PC-9 (cell line): ENCODE data around the gene XXYLT1. TPM values are rescaled to one million over a fixed set of nuclear protein-coding genes. Genes with fewer than 3 reads are reported as not detected.

Experiments used
- BruUV-seq: library from RNA; stranded (reverse); fragments of 400-500 nt; replicated peaks from 2 replicates; lab custom pipeline; 2021; lab: Mats Ljungman, UMichigan
- CTCF ChIA-PET: fragments of 300-600 bp; sonication (Branson Sonifier 250); formaldehyde crosslinking; loops from one replicate; lab custom pipeline; 2022; ENCODE audit warnings: antibody characterized with exemption; lab: Charles Lee
- POLR2A ChIA-PET: fragments of 300-600 bp; sonication (Branson Sonifier 250); formaldehyde crosslinking; loops from one replicate; lab custom pipeline; 2022; ENCODE audit warnings: antibody characterized with exemption; ENCODE audit not compliant: unreplicated experiment; lab: Charles Lee
- DNase-seq, 2 experiments: peaks; one replicate each; pipeline versions ENCODE4 v3.0.0 to v3.0.0-alpha.2; 2015 to 2022; ENCODE audit warnings: mixed read lengths in 1 of 2
- H2AFZ ChIP-seq: fragments of 200-600 bp; sonication (generic); 2 replicates; pipeline ENCODE4 v1.8.1; 2017; ENCODE audit warnings: antibody characterized with exemption
- H3F3A ChIP-seq: fragments of 200-600 bp; sonication (generic); 2 replicates; pipeline ENCODE4 v1.8.1; 2017; ENCODE audit warnings: antibody characterized with exemption, mild to moderate bottlenecking, low read depth; ENCODE audit not compliant: insufficient read depth
- H3K27ac ChIP-seq: fragments of 200-600 bp; sonication (generic); 2 replicates; pipeline ENCODE4 v1.6.1; 2016; ENCODE audit warnings: mixed run types
- H3K27me3 ChIP-seq: fragments of 200-600 bp; sonication (generic); 2 replicates; pipeline ENCODE4 v1.6.1; 2016; ENCODE audit warnings: low read depth, mixed run types; ENCODE audit not compliant: insufficient read depth
- H3K36me3 ChIP-seq: fragments of 200-600 bp; sonication (generic); 2 replicates; pipeline ENCODE4 v1.6.1; 2016; ENCODE audit warnings: low read depth, mixed run types
- H3K4me1 ChIP-seq: fragments of 200-600 bp; sonication (generic); replicated peaks from 2 replicates; pipeline ENCODE4 v1.6.1; 2016; ENCODE audit warnings: mixed run types; ENCODE audit not compliant: insufficient read depth
- H3K4me2 ChIP-seq: fragments of 200-600 bp; sonication (generic); 2 replicates; pipeline ENCODE4 v1.6.1; 2017; ENCODE audit warnings: mixed run types
- H3K4me3 ChIP-seq: fragments of 200-600 bp; sonication (generic); 2 replicates; pipeline ENCODE4 v1.6.1; 2016; ENCODE audit warnings: mixed run types
- H3K79me2 ChIP-seq: fragments of 200-600 bp; sonication (generic); 2 replicates; pipeline ENCODE4 v1.6.1; 2017; ENCODE audit warnings: low read depth, mixed run types
- H3K9me2 ChIP-seq: fragments of 200-600 bp; sonication (generic); 2 replicates; pipeline ENCODE4 v1.8.1; 2017; ENCODE audit warnings: mild to moderate bottlenecking; ENCODE audit not compliant: insufficient read depth
- H3K9me3 ChIP-seq: fragments of 200-600 bp; sonication (generic); 2 replicates; pipeline ENCODE4 v1.8.1; 2016; ENCODE audit warnings: low read depth; ENCODE audit not compliant: insufficient read depth
- H4K20me1 ChIP-seq: fragments of 200-600 bp; sonication (generic); 2 replicates; pipeline ENCODE4 v1.8.1; 2017; ENCODE audit not compliant: insufficient read depth
- EZH2 ChIP-seq: fragments of 200-600 bp; sonication (generic); IDR thresholded peaks from 2 replicates; pipeline ENCODE4 v1.8.0; 2017; ENCODE audit warnings: antibody characterized with exemption, low read depth
- intact Hi-C: fragments of 100-400 bp; cut with micrococcal nuclease; formaldehyde crosslinking; loops from one replicate; pipeline ENCODE4 v1.10.0; 2022; ENCODE audit not compliant: unreplicated experiment
- total RNA-seq: library from RNA; stranded (reverse); gene quantifications from 2 replicates; pipeline ENCODE4 v1.2.3, GENCODE V29; 2021
- TF ChIP-seq, protein P1 (sequence below): fragments of 200-600 bp; sonication (generic); conservative IDR thresholded peaks from 2 replicates; pipeline ENCODE4 v1.6.1; 2017; ENCODE audit warnings: mixed run types, antibody characterized with exemption, mild to moderate bottlenecking, moderate library complexity

Gene XXYLT1
- total RNA-seq, 1 experiment from 2014 or later, result 13.3 TPM

DNA sequence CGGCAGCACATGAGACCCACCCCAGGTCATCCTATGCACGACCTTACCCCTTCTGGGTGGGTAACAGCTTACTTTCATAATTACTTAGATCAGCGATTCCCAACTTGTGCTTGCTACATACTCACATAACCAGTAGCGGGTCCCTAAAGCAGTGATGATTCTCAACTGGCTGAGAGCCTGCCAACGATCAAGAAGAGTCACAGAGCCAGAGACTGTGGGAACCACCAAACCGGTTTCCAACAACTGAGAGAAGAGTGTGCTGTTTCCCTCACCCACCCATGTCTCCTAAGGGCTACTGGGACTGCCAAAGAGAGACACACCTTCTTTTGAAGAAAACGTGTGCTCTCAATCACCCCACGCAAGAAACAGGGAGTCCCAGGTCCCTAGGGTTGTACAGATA, 12.0 kb upstream of the XXYLT1 start:
- no peaks in the 10 kb centered on the region for H3K9me3 ChIP-seq
- peak in 1 of 2 experiments; percentile 21 for DNase-seq
- ChIA-PET POLR2A (no interaction called here), CTCF (no interaction called here)
- H3K4me3 ChIP-seq, result no peak overlapping the region
- H2AFZ ChIP-seq, result no peak overlapping the region
- H4K20me1 ChIP-seq, result no peaks in the 10 kb centered on the region
- 0 out of 2 replicates have a peak, but pooled peaks cover 7% of the 10 kb centered on the region for H3F3A ChIP-seq
- BruUV-seq, result no TSS peak
- H3K27me3 ChIP-seq, result no peaks in the 10 kb centered on the region
- peaks cover 27% of the 10 kb centered on the region for H3K36me3 ChIP-seq
- TF ChIP-seq, protein P1, sequence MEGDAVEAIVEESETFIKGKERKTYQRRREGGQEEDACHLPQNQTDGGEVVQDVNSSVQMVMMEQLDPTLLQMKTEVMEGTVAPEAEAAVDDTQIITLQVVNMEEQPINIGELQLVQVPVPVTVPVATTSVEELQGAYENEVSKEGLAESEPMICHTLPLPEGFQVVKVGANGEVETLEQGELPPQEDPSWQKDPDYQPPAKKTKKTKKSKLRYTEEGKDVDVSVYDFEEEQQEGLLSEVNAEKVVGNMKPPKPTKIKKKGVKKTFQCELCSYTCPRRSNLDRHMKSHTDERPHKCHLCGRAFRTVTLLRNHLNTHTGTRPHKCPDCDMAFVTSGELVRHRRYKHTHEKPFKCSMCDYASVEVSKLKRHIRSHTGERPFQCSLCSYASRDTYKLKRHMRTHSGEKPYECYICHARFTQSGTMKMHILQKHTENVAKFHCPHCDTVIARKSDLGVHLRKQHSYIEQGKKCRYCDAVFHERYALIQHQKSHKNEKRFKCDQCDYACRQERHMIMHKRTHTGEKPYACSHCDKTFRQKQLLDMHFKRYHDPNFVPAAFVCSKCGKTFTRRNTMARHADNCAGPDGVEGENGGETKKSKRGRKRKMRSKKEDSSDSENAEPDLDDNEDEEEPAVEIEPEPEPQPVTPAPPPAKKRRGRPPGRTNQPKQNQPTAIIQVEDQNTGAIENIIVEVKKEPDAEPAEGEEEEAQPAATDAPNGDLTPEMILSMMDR, result no peak
- no peak for TF ChIP-seq EZH2
- H3K9me2 ChIP-seq, result no peaks in the 10 kb centered on the region
- no peaks in the 10 kb centered on the region; the same call in 1 of the 2 replicates for H3K4me1 ChIP-seq
- H3K4me2 ChIP-seq, result no peak overlapping the region
- H3K27ac ChIP-seq, result no peak overlapping the region
- H3K79me2 ChIP-seq, result no peaks in the 10 kb centered on the region
- intact Hi-C loops, result no loop called here

DNA sequence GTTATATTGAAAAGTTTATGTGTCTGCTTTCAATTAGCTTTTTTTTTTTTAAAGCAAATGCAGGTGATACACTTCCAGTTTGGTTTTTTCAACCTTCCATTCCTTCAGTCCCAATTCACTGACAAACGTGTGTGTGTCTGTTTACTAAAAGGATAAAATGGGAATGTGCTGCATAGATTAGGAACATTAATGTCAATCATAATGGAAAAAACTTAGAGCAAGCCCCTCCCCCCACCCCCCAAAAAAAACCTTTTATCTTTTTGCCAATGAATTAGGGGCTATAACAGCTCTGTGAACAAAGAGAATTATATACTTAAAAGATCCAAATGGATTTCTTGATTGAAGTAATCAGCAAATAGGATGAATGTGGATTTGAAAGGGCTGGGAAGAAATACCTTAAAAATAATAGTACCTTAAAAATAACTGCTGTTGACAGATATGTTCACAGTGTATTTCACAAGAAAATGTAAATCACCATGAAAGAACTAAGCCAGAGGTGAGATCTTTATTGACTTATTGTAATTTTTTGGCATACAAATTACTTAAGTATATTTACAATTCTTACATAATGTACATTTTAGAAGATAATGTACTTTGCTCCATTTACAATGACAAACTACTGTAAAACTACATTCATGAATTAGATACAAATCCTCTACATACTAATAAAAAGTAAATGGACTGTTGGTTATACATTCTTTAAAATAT, 3.5 kb upstream of the XXYLT1 start:
- H3K4me1 ChIP-seq, result peaks cover 17% of the 10 kb centered on the region
- no TSS peak for BruUV-seq
- intact Hi-C loops, result no loop called here
- no peaks in the 10 kb centered on the region for H3K9me2 ChIP-seq
- H3K36me3 ChIP-seq, result no peaks in the 10 kb centered on the region
- H3K4me2 ChIP-seq, result no peak overlapping the region
- H3K27me3 ChIP-seq, result no peaks in the 10 kb centered on the region
- H3F3A ChIP-seq, result peaks cover 19% of the 10 kb centered on the region
- ChIA-PET POLR2A (interaction anchor here (0.7 kb wide), 1 partner anchor 309 kb away, joined by 5 read pairs; the partner anchor contains the start of gene APOD), CTCF (interaction anchor here (0.5 to 0.7 kb wide), 2 partner anchors 19 to 67 kb away, joined by 3 read pairs; no protein-coding TSS in a partner anchor)
- H3K27ac ChIP-seq, result no peak overlapping the region
- no peak overlapping the region for H2AFZ ChIP-seq
- H3K9me3 ChIP-seq, result no peaks in the 10 kb centered on the region
- TF ChIP-seq, protein P1, result no peak
- TF ChIP-seq EZH2, result no peak
- peaks cover 7% of the 10 kb centered on the region; the same call in 1 of the 2 replicates for H3K79me2 ChIP-seq
- H3K4me3 ChIP-seq, result no peak overlapping the region
- no peaks in the 10 kb centered on the region for H4K20me1 ChIP-seq
- DNase-seq, result peak in 1 of 2 experiments; percentile 28

DNA sequence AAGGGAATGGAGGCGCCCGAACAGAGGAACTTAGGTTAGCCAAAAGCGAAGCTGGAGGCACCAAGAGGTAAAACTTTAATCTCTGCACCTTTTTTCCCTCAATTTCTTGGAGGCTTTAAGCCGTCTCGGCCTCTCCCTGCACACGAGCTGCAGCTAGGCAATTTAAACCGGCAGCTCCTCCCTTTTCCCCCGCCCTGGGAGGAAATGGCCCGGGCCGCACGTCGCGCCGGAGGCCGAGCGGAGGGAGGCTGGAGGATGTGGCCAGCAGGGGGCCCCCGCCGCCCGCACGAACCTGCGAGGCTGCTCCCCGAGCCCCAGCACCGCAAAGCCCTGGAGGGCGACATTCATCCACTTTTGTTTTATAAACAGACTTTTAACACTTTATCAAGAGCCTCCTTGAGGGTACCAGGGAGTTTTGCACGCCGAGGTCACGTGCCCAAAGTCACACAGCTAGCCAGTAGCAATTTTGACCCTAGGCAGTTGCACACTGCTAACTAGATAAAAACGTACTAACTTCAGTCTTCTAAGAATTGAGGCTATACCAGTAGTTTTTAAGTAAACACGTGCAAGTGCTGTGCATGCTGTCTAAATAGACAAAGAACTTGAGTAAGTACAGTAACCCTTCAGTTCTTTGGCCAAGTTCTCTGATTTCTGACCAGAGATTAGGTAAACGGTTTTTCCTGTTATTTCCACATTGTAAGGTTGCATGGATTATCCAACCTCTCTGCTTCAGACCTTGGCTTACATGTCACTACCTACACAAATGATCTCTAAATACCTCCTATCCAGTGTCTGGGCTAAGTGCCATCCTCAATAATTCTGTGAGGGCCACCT, 668 bp upstream of the XXYLT1 start:
- Histone ChIP-seq H4K20me1 (no peaks in the 10 kb centered on the region), H3K4me1 (peaks cover 18% of the 10 kb centered on the region), H2AFZ (peak overlapping the region; percentile 98), H3K79me2 (peaks cover 7% of the 10 kb centered on the region; the same call in 1 of the 2 replicates), H3K9me2 (no peaks in the 10 kb centered on the region), H3K27ac (no peak overlapping the region), H3F3A (peaks cover 19% of the 10 kb centered on the region), H3K9me3 (no peaks in the 10 kb centered on the region), H3K4me2 (peak overlapping the region; percentile 83), H3K4me3 (peak overlapping the region; percentile 89), H3K27me3 (no peaks in the 10 kb centered on the region), H3K36me3 (no peaks in the 10 kb centered on the region)
- no TSS peak for BruUV-seq
- intact Hi-C loops, result loop anchor here (1.0 to 2.0 kb wide), 5 partner anchors 171 to 589 kb away; no protein-coding TSS in a partner anchor
- TF ChIP-seq EZH2, result no peak
- TF ChIP-seq, protein P1, result peak; percentile 99
- ChIA-PET POLR2A (interaction anchor here (0.5 to 0.9 kb wide), 14 partner anchors 9 to 1136 kb away, joined by 3 to 7 read pairs (median 4); partner anchors contain the start of gene LRRC15), CTCF (interaction anchor here (0.5 to 3.8 kb wide), 28 partner anchors 19 to 638 kb away, joined by 3 to 27 read pairs (median 4); partner anchors contain the start of genes ACAP2, LSG1 and PPP1R2)
- DNase-seq, result peak; percentile 70 to 95
